Neural progenitor cell (in vitro differentiated cells): ENCODE results near the gene COL7A1. TPM values are rescaled to one million over a fixed set of nuclear protein-coding genes. Genes with fewer than 3 reads are reported as not detected.

Source experiments
- DNase-seq: peaks from one replicate; pipeline ENCODE4 v3.0.0-alpha.2; 2016; ENCODE audit warnings: low spot score
- H2AFZ ChIP-seq: fragments of 200-600 bp; sonication (generic); replicated peaks from 2 replicates; pipeline ENCODE4 v1.6.1; 2016; ENCODE audit warnings: antibody characterized with exemption
- H3F3A ChIP-seq: fragments of 200-600 bp; sonication (generic); 2 replicates; pipeline ENCODE4 v1.6.1; 2016; ENCODE audit warnings: antibody characterized with exemption, low read depth
- H3K27ac ChIP-seq: fragments of 200-600 bp; sonication (generic); 2 replicates; pipeline ENCODE4 v1.5.1; 2016; ENCODE audit warnings: mild to moderate bottlenecking
- H3K27me3 ChIP-seq: fragments of 200-600 bp; sonication (generic); 2 replicates; pipeline ENCODE4 v1.6.1; 2016; ENCODE audit warnings: mild to moderate bottlenecking, moderate library complexity
- H3K36me3 ChIP-seq: fragments of 200-600 bp; sonication (generic); 2 replicates; pipeline ENCODE4 v1.5.1; 2016
- H3K4me1 ChIP-seq: fragments of 200-600 bp; sonication (generic); 2 replicates; pipeline ENCODE4 v1.6.1; 2016; ENCODE audit warnings: mixed run types
- H3K4me2 ChIP-seq: fragments of 200-600 bp; sonication (generic); 2 replicates; pipeline ENCODE4 v1.6.1; 2016
- H3K4me3 ChIP-seq: fragments of 200-600 bp; sonication (generic); 2 replicates; pipeline ENCODE4 v1.5.1; 2016
- H3K79me2 ChIP-seq: fragments of 200-600 bp; sonication (generic); 2 replicates; pipeline ENCODE4 v1.6.1; 2016; ENCODE audit warnings: low read depth
- H3K9ac ChIP-seq: fragments of 200-600 bp; sonication (generic); 2 replicates; pipeline ENCODE4 v1.6.1; 2016
- H3K9me3 ChIP-seq: fragments of 200-600 bp; sonication (generic); 2 replicates; pipeline ENCODE4 v1.5.1; 2016; ENCODE audit warnings: low read depth
- H4K20me1 ChIP-seq: fragments of 200-600 bp; sonication (generic); 2 replicates; pipeline ENCODE4 v1.6.1; 2016; ENCODE audit warnings: low read depth
- H3K27ac Mint-ChIP-seq: 3 replicates; pipeline ENCODE4 v1.8.0; 2021; ENCODE audit warnings: mixed read lengths
- H3K27me3 Mint-ChIP-seq: 2 replicates; pipeline ENCODE4 v1.8.0; 2022; ENCODE audit warnings: low read depth, mild to moderate bottlenecking, inconsistent platforms, moderate library complexity, mixed read lengths; ENCODE audit not compliant: insufficient read depth
- H3K36me3 Mint-ChIP-seq: 3 replicates; pipeline ENCODE4 v1.8.0; 2021; ENCODE audit warnings: mixed read lengths
- H3K4me1 Mint-ChIP-seq: 3 replicates; pipeline ENCODE4 v1.8.0; 2021; ENCODE audit warnings: mixed read lengths
- H3K4me3 Mint-ChIP-seq: 3 replicates; pipeline ENCODE4 v1.8.0; 2021; ENCODE audit warnings: mild to moderate bottlenecking, moderate library complexity, mixed read lengths
- H3K9me3 Mint-ChIP-seq: 3 replicates; pipeline ENCODE4 v1.8.0; 2020; ENCODE audit warnings: mixed read lengths
- CTCF ChIP-seq: fragments of 200-600 bp; sonication (generic); IDR thresholded peaks from 2 replicates; pipeline ENCODE4 v1.5.1; 2017; ENCODE audit warnings: antibody characterized with exemption, mild to moderate bottlenecking
- EZH2 ChIP-seq: fragments of 200-600 bp; sonication (generic); IDR thresholded peaks from 2 replicates; pipeline ENCODE4 v1.6.1; 2017; ENCODE audit warnings: antibody characterized with exemption, mild to moderate bottlenecking, moderate library complexity
- EZH2phosphoT487 ChIP-seq: fragments of 200-600 bp; sonication (generic); IDR thresholded peaks from 2 replicates; pipeline ENCODE4 v1.6.1; 2017; ENCODE audit warnings: antibody characterized with exemption
- total RNA-seq: library from RNA; depleted of rRNA; stranded (reverse); fragments of >200 nt; gene quantifications from 2 replicates; pipeline ENCODE4 v1.2.3, GENCODE V29; 2015; ENCODE audit warnings: low replicate concordance

Gene COL7A1
- total RNA-seq, 1 donor from 2014 or later = 3.0 TPM

GRCh38 chr3:48633256-48633655 lies 38.1 kb upstream of the COL7A1 start:
- H3K4me3 ChIP-seq = no peak overlapping the region
- DNase-seq = no peak
- Mint-ChIP-seq H3K9me3 (no peaks in the 10 kb centered on the region), H3K27ac (no peak overlapping the region), H3K27me3 (peaks cover 7% of the 10 kb centered on the region), H3K36me3 (peaks cover 18% of the 10 kb centered on the region), H3K4me3 (peak overlapping the region; percentile 70), H3K4me1 (peaks cover 27% of the 10 kb centered on the region)
- H3K36me3 ChIP-seq = no peaks in the 10 kb centered on the region
- no peaks in the 10 kb centered on the region for H3K27me3 ChIP-seq
- H3K9ac ChIP-seq = no peak overlapping the region
- H3K79me2 ChIP-seq = peaks cover 14% of the 10 kb centered on the region
- peaks cover 21% of the 10 kb centered on the region for H3F3A ChIP-seq
- TF ChIP-seq CTCF (no peak), EZH2phosphoT487 (no peak), EZH2 (no peak)
- H3K4me2 ChIP-seq = no peak overlapping the region
- no peak overlapping the region for H3K27ac ChIP-seq
- peaks cover 24% of the 10 kb centered on the region for H4K20me1 ChIP-seq
- no peak overlapping the region for H2AFZ ChIP-seq
- H3K4me1 ChIP-seq = peaks cover 18% of the 10 kb centered on the region
- H3K9me3 ChIP-seq = no peaks in the 10 kb centered on the region

DNA sequence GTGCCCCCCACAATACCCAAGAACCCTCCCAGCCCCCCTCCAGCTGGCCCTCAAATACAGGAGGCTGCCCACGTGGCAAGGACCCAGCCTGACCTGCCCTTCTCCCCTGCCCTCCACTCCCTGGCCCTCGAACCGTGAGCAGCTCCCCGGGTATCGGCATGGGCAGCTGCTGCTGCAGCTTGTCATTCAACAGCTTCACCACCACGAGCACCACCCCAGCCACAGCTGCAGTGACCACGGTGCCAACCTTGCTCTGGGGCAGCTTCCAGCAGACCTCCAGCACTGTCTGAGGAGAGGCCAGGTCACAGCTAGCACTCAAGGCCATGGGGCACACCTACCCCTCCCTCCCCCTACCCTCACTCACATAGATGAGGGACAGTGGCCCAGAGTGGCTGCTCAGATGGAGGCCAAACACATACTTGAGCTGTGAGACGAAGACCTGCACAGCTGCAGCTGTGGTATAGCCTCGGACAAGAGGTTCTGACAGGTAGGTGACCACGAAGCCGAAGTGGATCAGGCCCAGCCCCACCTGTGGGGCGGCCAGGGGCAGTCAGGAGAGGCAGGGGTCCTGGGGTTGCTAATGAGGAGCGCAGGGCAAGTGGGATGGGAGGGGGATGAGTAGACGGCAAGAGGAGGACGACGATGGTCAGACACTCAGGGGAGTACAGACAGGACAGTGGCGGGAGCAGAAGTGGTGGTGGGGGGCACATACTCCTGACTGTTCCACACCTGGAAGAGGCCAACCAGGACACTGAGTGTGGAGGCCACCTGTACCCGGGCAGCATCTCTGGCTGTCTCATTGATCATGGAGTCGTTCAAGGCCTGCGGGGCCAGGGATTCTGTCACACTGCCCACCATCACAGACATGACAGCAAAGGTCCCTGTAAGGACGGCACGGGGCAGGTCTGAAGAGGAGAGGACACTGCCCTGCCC lies 36.7 kb upstream of the COL7A1 start:
- TF ChIP-seq CTCF (no peak), EZH2 (no peak), EZH2phosphoT487 (no peak)
- Histone ChIP-seq H2AFZ (no peak overlapping the region), H3K27me3 (no peaks in the 10 kb centered on the region), H3K9me3 (no peaks in the 10 kb centered on the region), H3K9ac (no peak overlapping the region), H3F3A (peaks cover 21% of the 10 kb centered on the region), H3K4me1 (peaks cover 16% of the 10 kb centered on the region), H3K4me3 (no peak overlapping the region), H3K36me3 (no peaks in the 10 kb centered on the region), H3K4me2 (no peak overlapping the region), H3K79me2 (peaks cover 14% of the 10 kb centered on the region), H4K20me1 (peaks cover 24% of the 10 kb centered on the region), H3K27ac (no peak overlapping the region)
- Mint-ChIP-seq H3K4me1 (peaks cover 29% of the 10 kb centered on the region), H3K27ac (no peak overlapping the region), H3K4me3 (no peak overlapping the region), H3K27me3 (peaks cover 11% of the 10 kb centered on the region), H3K36me3 (peaks cover 28% of the 10 kb centered on the region), H3K9me3 (no peaks in the 10 kb centered on the region)
- DNase-seq = no peak

- no peak for TF ChIP-seq EZH2phosphoT487
- no peak for TF ChIP-seq CTCF
- TF ChIP-seq EZH2 = no peak
- no peak overlapping the region for H3K27ac ChIP-seq
- Mint-ChIP-seq H3K4me1 (peaks cover 26% of the 10 kb centered on the region), H3K27ac (no peak overlapping the region), H3K36me3 (peaks cover 32% of the 10 kb centered on the region), H3K4me3 (no peak overlapping the region), H3K27me3 (peaks cover 8% of the 10 kb centered on the region), H3K9me3 (no peaks in the 10 kb centered on the region)
- peaks cover 29% of the 10 kb centered on the region for H4K20me1 ChIP-seq
- no peaks in the 10 kb centered on the region for H3K36me3 ChIP-seq
- H3K9me3 ChIP-seq = no peaks in the 10 kb centered on the region
- H3K27me3 ChIP-seq = no peaks in the 10 kb centered on the region
- H3K4me3 ChIP-seq = no peak overlapping the region
- DNase-seq = no peak
- H3K9ac ChIP-seq = no peak overlapping the region
- H3F3A ChIP-seq = peaks cover 12% of the 10 kb centered on the region
- no peak overlapping the region for H2AFZ ChIP-seq
- peaks cover 6% of the 10 kb centered on the region for H3K4me1 ChIP-seq
- H3K79me2 ChIP-seq = peaks cover 14% of the 10 kb centered on the region
- no peak overlapping the region for H3K4me2 ChIP-seq
These were observed 35.7 kb upstream of the COL7A1 start for GRCh38 chr3:48630833-48631232.
